KMS-11 (cell line): ENCODE data around the gene RPTOR.

Experiments used
- H2AFZ ChIP-seq: fragments of 200-600 bp; sonication (generic); 2 replicates; pipeline ENCODE4 v1.6.1; 2016; ENCODE audit warnings: antibody characterized with exemption, mixed run types, low read depth
- H3K27ac ChIP-seq: fragments of 200-600 bp; sonication (generic); 2 replicates; pipeline ENCODE4 v1.6.1; 2016; ENCODE audit warnings: mild to moderate bottlenecking, mixed run types
- H3K27me3 ChIP-seq: fragments of 200-600 bp; sonication (generic); 2 replicates; pipeline ENCODE4 v1.6.1; 2017; ENCODE audit warnings: mild to moderate bottlenecking, low read depth, mixed run types, moderate library complexity; ENCODE audit not compliant: insufficient read depth
- H3K36me3 ChIP-seq: fragments of 200-600 bp; sonication (generic); 2 replicates; pipeline ENCODE4 v1.6.1; 2017; ENCODE audit warnings: mild to moderate bottlenecking, mixed run types; ENCODE audit not compliant: insufficient read depth
- H3K4me1 ChIP-seq: fragments of 200-600 bp; sonication (generic); 2 replicates; pipeline ENCODE4 v1.6.1; 2016; ENCODE audit warnings: mild to moderate bottlenecking, low read depth, mixed run types; ENCODE audit not compliant: poor library complexity, severe bottlenecking
- H3K4me2 ChIP-seq: fragments of 200-600 bp; sonication (generic); 2 replicates; pipeline ENCODE4 v1.7.0; 2016; ENCODE audit warnings: mild to moderate bottlenecking, mixed run types
- H3K4me3 ChIP-seq: fragments of 200-600 bp; sonication (generic); IDR thresholded peaks from 2 replicates; pipeline ENCODE4 v1.6.1; 2017; ENCODE audit warnings: low read depth, low read length, mixed read lengths; ENCODE audit not compliant: insufficient read depth
- H3K79me2 ChIP-seq: fragments of 200-600 bp; sonication (generic); 2 replicates; pipeline ENCODE4 v1.6.1; 2016; ENCODE audit warnings: low read depth, mixed run types; ENCODE audit not compliant: insufficient read depth
- H3K9ac ChIP-seq: fragments of 200-600 bp; sonication (generic); 2 replicates; pipeline ENCODE4 v1.6.1; 2016; ENCODE audit warnings: mild to moderate bottlenecking, mixed run types
- H4K20me1 ChIP-seq: fragments of 200-600 bp; sonication (generic); 2 replicates; pipeline ENCODE4 v1.6.1; 2016; ENCODE audit warnings: mild to moderate bottlenecking, mixed run types; ENCODE audit not compliant: insufficient read depth
- TF ChIP-seq, protein P1 (sequence below): fragments of 200-600 bp; sonication (generic); conservative IDR thresholded peaks from 2 replicates; pipeline ENCODE4 v1.6.1; 2017; ENCODE audit warnings: low read depth, mild to moderate bottlenecking, antibody characterized with exemption, low read length, moderate library complexity, mixed read lengths

Gene RPTOR

DNA sequence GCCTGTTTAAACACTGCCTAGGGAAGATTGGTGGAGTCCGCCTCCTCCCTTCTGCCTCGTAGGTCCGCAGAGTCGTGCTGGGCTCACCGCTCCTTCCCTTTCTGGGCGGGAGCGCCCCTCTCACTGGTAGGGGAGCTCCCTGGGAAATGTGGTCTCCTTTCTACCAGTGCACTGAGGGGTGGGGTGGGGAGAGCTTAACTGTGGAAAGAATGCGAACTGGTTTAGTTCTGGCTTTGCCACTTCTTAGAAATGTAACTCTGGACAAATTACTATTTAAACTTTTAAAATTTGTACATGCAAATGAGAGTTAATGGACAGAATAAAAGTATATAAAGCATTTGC is 105.7 kb downstream of the RPTOR start:
- H2AFZ ChIP-seq: no peak overlapping the region
- no peak overlapping the region for H3K4me2 ChIP-seq
- no peak overlapping the region for H3K4me3 ChIP-seq
- peaks cover 11% of the 10 kb centered on the region for H3K4me1 ChIP-seq
- H3K27ac ChIP-seq: no peak overlapping the region
- no peaks in the 10 kb centered on the region for H4K20me1 ChIP-seq
- no peaks in the 10 kb centered on the region for H3K27me3 ChIP-seq
- no peak overlapping the region for H3K9ac ChIP-seq
- TF ChIP-seq, protein P1, sequence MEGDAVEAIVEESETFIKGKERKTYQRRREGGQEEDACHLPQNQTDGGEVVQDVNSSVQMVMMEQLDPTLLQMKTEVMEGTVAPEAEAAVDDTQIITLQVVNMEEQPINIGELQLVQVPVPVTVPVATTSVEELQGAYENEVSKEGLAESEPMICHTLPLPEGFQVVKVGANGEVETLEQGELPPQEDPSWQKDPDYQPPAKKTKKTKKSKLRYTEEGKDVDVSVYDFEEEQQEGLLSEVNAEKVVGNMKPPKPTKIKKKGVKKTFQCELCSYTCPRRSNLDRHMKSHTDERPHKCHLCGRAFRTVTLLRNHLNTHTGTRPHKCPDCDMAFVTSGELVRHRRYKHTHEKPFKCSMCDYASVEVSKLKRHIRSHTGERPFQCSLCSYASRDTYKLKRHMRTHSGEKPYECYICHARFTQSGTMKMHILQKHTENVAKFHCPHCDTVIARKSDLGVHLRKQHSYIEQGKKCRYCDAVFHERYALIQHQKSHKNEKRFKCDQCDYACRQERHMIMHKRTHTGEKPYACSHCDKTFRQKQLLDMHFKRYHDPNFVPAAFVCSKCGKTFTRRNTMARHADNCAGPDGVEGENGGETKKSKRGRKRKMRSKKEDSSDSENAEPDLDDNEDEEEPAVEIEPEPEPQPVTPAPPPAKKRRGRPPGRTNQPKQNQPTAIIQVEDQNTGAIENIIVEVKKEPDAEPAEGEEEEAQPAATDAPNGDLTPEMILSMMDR: no peak
- H3K79me2 ChIP-seq: no peaks in the 10 kb centered on the region; the same call in 1 of the 2 replicates
- no peaks in the 10 kb centered on the region for H3K36me3 ChIP-seq

DNA sequence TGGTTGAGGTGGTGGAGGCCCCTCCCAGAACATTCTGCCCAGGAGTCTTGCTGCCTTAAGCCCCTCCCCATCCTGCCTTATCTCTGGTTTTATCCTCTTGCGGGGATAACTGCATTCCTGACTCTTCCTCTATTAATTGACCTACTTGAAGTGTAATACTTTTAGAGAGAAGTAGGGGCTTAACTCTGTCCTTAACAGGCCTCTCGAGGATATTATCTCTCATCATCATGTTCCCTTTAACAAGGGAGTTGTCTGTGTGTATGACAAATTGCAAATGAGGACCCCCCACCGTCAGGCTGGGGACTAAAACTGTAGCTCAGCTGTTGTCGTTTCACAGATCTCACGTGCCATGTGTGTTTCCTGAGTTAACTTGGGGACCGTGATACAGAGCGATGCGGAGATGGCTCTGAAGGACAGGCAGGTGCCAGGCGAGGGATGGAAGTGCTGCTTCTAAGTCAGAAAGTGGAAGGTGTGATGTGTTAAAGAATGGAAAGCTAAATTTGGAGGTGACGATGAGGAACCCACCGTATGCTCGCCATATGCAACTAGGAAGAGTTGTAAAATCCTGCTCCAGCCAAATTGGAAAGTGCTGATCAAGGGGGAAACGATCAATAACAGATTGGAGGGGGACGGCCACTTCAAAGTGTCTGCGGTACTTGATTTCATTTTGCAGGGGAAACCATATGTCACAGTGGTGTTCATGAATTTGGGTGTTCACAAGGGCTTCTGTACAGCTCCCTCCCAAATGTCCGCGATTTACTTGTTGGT is 106.3 kb downstream of the RPTOR start:
- no peak overlapping the region for H3K9ac ChIP-seq
- no peak overlapping the region for H3K27ac ChIP-seq
- no peaks in the 10 kb centered on the region; the same call in 1 of the 2 replicates for H3K79me2 ChIP-seq
- H3K36me3 ChIP-seq: no peaks in the 10 kb centered on the region
- H3K27me3 ChIP-seq: no peaks in the 10 kb centered on the region
- H3K4me1 ChIP-seq: peaks cover 11% of the 10 kb centered on the region
- no peaks in the 10 kb centered on the region for H4K20me1 ChIP-seq
- no peak overlapping the region for H2AFZ ChIP-seq
- H3K4me3 ChIP-seq: no peak overlapping the region
- H3K4me2 ChIP-seq: no peak overlapping the region
- TF ChIP-seq, protein P1: no peak

DNA sequence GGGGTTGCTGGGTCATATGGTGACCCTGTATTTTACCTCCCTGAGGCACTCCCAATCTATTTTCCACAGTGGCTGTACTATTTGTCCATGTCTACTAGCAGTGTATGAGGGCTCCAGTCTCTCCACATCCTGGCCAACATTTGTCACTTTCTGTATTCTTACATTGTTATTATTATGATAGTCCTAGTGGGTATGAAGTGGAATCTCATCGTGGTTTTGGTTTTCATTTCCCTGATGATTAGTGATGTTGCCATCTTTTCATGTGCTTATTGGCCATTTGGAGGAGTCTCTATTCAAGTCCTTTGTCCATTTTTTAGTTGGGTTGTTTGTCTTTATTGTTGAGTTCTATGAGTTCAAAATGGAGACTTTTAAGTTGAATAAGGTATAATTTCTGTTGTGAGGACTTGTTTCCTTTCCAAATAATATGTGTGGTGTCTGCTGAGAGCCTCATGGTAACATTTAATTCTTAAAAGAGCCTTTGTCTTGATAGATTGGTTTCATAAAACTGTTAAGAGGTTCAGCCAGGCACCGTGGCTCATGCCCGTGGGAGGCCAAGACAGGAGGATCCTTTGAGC is 108.2 kb downstream of the RPTOR start:
- no peak overlapping the region for H3K4me3 ChIP-seq
- peaks cover 2% of the 10 kb centered on the region for H3K4me1 ChIP-seq
- no peak overlapping the region for H3K4me2 ChIP-seq
- H3K36me3 ChIP-seq: no peaks in the 10 kb centered on the region
- no peak overlapping the region for H2AFZ ChIP-seq
- TF ChIP-seq, protein P1: no peak
- no peaks in the 10 kb centered on the region; the same call in 1 of the 2 replicates for H3K79me2 ChIP-seq
- H3K27me3 ChIP-seq: no peaks in the 10 kb centered on the region
- H4K20me1 ChIP-seq: no peaks in the 10 kb centered on the region
- no peak overlapping the region for H3K27ac ChIP-seq
- no peak overlapping the region for H3K9ac ChIP-seq

DNA sequence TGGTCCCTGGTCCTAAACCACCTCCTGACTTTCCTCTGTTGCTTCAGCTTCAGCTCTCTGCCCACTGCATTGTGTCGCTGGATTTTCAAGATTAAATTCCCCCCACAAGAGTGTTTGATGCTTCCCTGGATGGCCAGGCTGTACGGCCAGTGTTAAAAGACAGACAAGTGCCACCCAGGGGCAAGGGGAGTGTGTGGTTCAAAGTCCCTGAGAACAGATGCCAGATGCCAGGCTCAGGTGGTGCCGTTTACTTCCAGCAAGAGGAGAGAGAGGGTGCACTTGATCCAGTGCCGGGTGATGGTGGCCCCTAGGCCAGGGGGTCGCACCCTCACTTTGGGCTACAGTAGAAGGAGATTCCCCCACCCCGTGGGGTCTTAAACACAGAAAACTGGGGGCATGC is 109.2 kb downstream of the RPTOR start:
- Histone ChIP-seq H3K79me2 (no peaks in the 10 kb centered on the region; the same call in 1 of the 2 replicates), H3K4me2 (no peak overlapping the region), H4K20me1 (no peaks in the 10 kb centered on the region), H3K27ac (no peak overlapping the region), H3K36me3 (no peaks in the 10 kb centered on the region), H3K4me3 (no peak overlapping the region), H2AFZ (no peak overlapping the region), H3K27me3 (no peaks in the 10 kb centered on the region), H3K9ac (no peak overlapping the region), H3K4me1 (no peaks in the 10 kb centered on the region)
- TF ChIP-seq, protein P1: no peak
